ENCODE measurements around the gene SPACA5B.

DNA sequence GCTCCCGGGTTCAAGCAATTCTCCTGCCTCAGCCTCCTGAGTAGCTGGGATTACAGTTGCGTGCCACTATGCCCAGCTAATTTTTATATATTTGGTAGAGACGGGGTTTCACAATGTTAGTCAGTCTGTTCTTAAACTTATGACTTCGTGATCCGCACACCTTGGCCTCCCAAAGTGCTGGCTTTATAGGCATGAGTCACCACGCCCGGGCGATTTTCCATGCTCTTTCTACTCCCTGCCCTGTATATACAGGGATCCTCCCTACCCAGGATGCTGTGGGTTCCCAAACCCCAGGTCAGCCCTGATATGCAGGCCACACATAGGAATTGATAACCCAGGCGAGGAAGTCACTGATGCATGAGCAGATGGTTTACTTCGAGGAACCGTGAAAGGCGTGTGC lies 34.8 kb downstream of the SPACA5B start:
- TF ChIP-seq CTCF (conservative IDR thresholded peaks at IDR 0.05 in 1 of 2, IDR thresholded peaks at IDR 0.05 in 1 of 2; ENCODE audit: low read depth in 1 of 2, low read length in 2 of 2), result no peak
- no peak for TF ChIP-seq EZH2 (IDR thresholded peaks at IDR 0.05; ENCODE audit: low read length, missing control alignments)

All from fibroblast of lung (primary cell).